ENCODE data around the gene NUCKS1.
A peak's percentile ranks its signal among the peaks of the same experiment; 100 is the strongest.

The NUCKS1 gene, protein sequence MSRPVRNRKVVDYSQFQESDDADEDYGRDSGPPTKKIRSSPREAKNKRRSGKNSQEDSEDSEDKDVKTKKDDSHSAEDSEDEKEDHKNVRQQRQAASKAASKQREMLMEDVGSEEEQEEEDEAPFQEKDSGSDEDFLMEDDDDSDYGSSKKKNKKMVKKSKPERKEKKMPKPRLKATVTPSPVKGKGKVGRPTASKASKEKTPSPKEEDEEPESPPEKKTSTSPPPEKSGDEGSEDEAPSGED

DNA sequence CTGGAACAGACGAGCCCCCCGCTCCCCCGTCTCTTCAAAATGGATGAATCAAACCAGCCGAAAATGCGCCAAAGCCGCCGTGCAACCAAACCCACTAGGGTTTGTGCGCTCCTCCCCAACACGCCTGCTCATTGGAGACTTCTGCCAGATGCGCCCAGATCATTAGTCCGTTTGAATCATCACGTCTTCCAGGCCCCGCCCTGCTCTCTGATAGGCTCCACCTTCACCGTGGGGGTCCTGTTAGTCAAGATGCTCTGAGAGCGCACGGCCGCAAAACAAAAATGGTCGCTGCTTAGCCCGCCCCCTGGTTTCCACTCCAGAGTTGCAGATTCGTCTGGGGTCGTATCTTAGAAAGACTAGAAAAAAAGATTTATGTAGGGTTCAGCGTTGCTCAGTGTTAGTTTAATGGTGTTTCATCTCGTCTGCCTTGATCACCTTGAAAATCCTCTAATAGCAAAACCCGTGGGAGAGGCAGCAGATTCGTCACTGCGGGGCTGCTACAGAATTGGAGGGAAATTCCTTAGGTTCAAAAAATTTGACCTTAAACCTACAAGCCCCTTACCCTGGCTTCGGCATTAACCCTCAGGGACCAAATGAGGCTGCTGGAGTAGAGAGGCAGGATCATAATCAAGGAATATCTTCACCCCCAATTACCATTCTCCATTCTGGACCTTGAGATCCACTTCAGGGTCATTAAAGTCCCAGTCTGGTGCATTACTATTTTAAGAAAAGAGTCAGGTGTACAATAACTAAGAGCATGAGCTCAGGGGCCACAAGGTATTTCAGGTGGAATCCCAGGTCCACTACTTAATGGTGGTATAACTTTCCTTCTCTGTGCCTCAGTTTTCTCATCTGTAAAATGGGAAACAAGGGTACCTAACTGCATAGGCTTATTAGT lies at the start of gene NUCKS1:
Gene NUCKS1 (minus strand): TSS at position 45 of the 898 bp plus-strand sequence. CDS start 209 bp downstream, outside the sequence.
- DNase-seq (ENCODE audit: low spot score) (peak; percentile 86), FAIRE-seq (peak; percentile 23)

DNA sequence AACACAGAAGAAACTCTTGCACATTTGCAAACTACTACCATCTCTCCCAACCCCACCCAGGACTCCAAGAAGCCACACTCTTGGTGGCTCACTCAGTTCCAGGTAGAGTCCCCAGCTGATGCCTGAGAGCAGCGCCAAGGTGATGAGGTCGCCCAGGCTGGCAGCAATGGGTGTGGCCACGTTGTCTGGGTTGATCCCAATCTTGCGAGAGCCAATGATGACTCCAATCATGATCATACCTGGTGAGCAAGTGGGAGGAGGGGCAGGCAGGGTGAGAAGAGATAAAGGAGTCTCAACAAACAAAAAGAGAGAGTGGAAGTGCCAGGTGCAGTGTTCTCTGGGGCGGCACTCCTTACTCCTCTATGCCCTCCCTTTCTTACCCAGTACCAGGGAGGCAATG lies 48.6 kb upstream of the NUCKS1 start:
- no peak for FAIRE-seq

GRCh38 chr1:205797168-205797567 lies 47.2 kb upstream of the NUCKS1 start:
- FAIRE-seq (no peak), DNase-seq (ENCODE audit: low spot score) (no peak)

More for the DNA sequence above, 48.6 kb upstream of the NUCKS1 start:
- DNase-seq (ENCODE audit: low spot score) = no peak

- FAIRE-seq = no peak
- DNase-seq (ENCODE audit: low spot score) = no peak
These were observed 44.2 kb upstream of the NUCKS1 start for GRCh38 chr1:205794011-205794730.

DNA sequence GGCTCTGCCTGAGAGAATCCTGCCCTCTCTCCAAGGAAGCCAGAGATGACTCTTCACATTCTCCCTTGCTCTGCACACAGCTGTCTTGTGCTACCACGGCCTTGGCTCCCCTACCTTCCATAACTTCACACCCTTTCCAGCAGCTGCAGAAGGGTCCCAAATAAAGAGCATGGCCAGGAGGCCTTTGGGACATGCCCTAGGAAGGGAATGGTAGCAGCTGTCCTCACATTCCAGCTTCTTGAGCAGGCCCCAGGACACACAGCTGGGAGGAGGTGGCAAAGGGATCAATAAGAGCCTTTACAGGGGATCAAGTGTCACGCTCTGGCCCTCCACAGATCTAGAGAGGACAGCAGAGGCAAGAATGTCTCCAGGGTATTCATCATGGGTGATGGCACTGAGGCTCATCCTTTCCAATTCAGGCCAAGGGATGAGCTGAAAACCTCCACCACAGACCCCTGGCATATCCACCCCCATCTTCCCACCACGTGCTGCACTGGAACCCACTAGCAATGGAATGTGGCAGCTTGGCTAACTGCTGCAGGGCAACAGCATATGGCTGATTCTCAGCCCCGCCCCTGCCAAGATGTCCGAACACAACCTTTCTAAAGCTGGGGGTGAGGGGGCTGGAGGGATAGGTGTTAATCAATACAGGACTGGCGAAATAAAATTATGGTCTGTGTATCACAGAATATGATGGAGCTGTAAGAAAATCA lies 43.1 kb upstream of the NUCKS1 start:
- FAIRE-seq = no peak
- DNase-seq (ENCODE audit: low spot score) = no peak

DNA sequence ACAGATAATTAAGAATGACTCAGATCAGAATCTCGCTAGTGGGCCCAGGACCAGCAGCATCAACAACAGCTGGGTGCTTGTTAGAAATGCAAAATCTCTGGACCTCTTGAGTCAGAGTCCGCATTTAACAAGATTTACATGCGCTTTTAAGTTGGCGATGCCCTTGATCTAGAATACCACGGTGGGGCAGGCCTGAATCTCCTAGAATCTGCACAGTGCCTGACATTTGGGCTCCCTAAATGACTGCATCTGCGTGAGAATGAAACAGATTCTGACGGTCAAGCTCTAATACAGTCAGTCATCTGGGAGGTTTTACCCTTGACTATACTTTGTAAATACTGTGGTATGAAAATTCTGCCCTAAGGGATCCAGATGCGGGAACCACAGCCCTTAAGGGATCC lies 42.5 kb upstream of the NUCKS1 start:
- no peak for FAIRE-seq

DNA sequence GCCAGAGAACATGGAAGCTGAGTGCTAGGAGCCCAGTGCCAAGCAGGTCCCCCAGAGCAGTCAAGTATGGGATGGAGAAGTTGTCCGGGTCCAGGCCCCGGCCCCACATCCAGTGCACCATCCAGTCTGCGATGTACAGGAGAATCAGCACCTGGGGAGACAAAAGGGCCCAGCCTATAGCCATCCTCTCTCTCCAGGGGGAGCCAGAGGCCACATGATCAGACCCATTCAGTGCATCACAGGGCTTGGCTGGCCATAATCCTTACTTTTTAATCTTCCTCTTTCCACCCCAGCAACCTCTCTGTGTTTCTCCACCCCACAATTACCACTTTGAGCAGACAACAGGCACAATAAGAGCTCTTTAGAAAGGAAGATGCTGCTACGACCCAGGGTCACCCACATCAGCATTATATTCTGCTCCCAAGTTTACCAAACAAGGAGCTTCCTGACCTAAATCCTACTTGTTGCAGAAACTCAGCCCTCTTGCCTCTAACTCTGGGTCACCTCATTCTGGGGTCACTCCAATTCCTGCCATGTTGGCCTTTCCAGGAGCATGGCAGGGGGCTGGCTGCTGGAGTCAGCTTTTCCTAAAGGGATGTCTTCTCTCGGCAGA lies 41.7 kb upstream of the NUCKS1 start:
- FAIRE-seq = no peak
- peak; percentile 62 for DNase-seq (ENCODE audit: low spot score)

More for the DNA sequence above, 42.5 kb upstream of the NUCKS1 start:
- no peak for DNase-seq (ENCODE audit: low spot score)

DNA sequence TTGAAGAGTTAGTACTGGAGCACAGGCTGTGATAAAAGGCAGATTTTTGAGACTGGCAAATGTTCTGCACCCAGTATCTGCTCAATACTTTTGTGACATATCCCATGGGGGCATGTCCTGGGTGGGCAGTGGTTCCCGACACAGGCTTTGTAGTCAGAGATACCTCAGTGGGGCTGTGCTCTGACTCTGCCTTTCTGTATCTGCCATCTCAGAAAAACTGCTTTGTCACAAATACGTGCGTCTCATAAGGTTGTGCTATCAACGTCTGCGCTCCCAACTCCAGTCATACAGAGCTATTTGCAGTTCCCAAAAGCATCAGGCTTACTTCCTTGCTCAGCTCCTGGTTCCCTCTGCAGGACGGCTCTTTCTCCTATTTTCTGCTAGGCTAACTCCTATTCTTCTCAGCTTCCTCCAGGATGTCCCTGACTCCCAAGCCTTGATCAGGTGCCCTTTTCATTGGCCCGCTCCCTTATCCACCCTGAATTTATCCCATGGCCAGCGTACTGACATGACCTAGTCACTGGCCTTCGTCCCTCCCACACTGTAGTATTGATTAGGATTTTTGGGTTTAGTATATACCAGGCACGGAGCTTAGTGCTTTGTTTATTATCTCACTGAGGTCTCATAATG lies 37.4 kb upstream of the NUCKS1 start:
- DNase-seq (ENCODE audit: low spot score) = no peak
- no peak for FAIRE-seq

DNA sequence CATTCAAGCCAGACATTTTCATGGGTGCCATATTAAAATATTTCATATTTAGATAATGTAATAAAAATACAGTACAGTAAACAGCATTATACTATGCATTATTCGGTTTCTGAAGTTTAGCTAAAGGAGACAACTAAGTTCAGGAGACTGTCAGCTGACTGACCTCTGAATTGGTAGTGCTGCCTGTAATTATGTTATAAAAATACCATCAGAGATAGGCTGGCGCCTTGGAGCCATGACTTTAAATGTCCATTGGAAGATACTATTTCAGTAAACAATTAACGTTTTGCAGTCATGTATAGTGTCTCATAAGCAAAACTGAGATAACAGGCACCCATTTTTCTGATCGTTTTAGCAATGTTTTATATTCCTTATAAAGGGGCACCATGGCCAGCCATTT lies 36.6 kb upstream of the NUCKS1 start:
- FAIRE-seq = no peak
- no peak for DNase-seq (ENCODE audit: low spot score)

GRCh38 chr1:205785446-205785845 lies 35.5 kb upstream of the NUCKS1 start:
- FAIRE-seq = no peak
- DNase-seq (ENCODE audit: low spot score) = no peak

GRCh38 chr1:205783904-205784303 lies 33.9 kb upstream of the NUCKS1 start:
- DNase-seq (ENCODE audit: low spot score) = no peak
- FAIRE-seq = no peak

- DNase-seq (ENCODE audit: low spot score) (no peak), FAIRE-seq (no peak)
These were observed 33.4 kb upstream of the NUCKS1 start for GRCh38 chr1:205783433-205783795.

GRCh38 chr1:205782627-205783432 lies 32.8 kb upstream of the NUCKS1 start:
- DNase-seq (ENCODE audit: low spot score) (no peak), FAIRE-seq (no peak)

DNA sequence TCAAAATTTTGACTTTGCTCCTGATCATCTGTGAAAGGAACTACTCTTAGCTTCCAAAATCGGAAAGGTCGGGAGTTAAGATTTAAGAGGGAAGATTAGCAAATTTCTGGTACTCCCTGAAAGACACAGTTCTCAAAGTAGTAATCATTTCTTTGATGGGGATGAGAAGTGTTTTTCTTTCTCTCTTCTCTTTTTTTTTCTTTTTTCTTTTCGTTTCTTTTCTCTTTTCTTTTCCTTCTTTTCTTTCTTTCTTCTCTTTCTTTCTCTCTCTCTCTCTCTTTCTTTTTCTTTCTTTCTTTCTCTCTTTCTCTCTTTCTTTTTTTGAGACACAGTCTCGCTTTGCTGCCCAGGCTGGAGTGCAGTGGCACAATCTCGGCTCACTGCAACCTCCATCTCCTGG lies 30.4 kb upstream of the NUCKS1 start:
- FAIRE-seq (no peak), DNase-seq (ENCODE audit: low spot score) (no peak)

DNA sequence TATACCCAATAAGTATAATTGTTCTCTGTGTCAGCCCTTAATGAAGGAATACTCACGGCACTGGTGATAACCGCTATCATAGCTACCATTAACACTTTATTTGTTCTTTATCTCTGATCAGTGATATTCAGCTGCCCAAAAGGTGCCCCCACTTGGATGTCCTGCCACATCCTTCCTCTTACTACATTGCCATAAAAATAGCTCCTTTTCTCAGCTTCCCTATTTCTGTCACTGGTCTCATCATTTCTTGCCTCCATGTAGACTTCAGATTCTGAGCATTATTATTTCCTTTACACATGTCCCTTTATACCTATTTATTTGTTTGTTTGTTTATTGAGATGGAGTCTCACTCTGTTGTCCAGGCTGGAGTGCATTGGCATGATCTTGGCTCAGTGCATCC lies 28.0 kb upstream of the NUCKS1 start:
- no peak for DNase-seq (ENCODE audit: low spot score)
- no peak for FAIRE-seq

GRCh38 chr1:205775717-205776056 lies 25.7 kb upstream of the NUCKS1 start:
- FAIRE-seq (no peak), DNase-seq (ENCODE audit: low spot score) (no peak)

DNA sequence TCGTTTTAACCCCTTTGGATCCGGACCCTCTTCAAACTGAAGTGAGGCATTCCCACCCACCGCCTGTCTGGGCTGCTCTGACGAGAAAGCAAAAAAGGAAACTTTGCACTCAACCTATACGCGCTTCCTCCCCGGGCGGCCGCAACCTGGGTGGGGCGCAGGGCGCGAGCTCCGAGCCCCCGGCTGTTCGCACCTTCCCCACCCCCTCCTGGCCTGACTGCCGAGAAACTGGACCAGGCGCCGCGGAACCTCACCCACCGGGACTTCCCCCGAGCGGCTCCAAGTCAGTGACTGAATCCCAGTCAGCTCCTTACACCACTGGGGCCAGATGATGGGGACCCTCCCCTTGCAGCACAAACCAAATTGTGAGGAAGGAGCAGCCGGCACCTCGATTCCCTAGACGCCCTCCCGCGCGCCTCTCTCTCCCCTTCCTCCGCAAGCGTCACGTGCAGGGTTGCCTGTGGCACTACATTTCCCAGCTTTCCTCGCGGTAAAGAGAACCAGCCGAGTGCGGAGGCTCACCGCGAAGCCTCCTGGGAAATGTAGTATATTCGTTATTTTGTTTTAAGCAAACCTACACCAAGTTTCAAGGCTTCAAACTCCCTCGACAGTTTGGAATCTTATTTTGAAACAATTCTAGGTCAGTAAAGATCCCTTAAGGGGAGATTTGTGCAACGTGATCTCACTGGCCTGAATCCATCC lies 25.2 kb upstream of the NUCKS1 start, which contains the start of gene RAB29:
Gene RAB29 (minus strand): TSS at position 468 of the 702 bp plus-strand sequence. CDS start 526 bp downstream, outside the sequence.
- FAIRE-seq = no peak
- peak; percentile 84 for DNase-seq (ENCODE audit: low spot score)

GRCh38 chr1:205774198-205775014 lies 24.4 kb upstream of the NUCKS1 start:
- no peak for FAIRE-seq
- DNase-seq (ENCODE audit: low spot score) = peak; percentile 36
